HCT116 (cell line): ENCODE measurements around the gene C2CD3. TPM values are rescaled to one million over a fixed set of nuclear protein-coding genes. Genes with fewer than 3 reads are reported as not detected.

Experiments used
- ATAC-seq: fragments of 200-7000 bp; cut with Tn5 transposase; 2 replicates; pipeline ENCODE4 v1.9.1; 2020; ENCODE audit warnings: mild to moderate bottlenecking, moderate library complexity
- BruUV-seq: library from RNA; stranded (reverse); fragments of 400-500 nt; replicated peaks from 2 replicates; lab custom pipeline; 2021; lab: Mats Ljungman, UMichigan
- CTCF ChIA-PET: fragments of 300-600 bp; sonication (Branson Sonifier 250); formaldehyde crosslinking; loops from one replicate; lab custom pipeline; 2021; ENCODE audit warnings: antibody characterized with exemption; lab: Charles Lee
- POLR2A ChIA-PET: fragments of 300-600, 350-600 bp; sonication (Branson Sonifier 250); formaldehyde crosslinking; loops from one replicate; lab custom pipeline; 2021; ENCODE audit warnings: antibody characterized with exemption; lab: Charles Lee
- RAD21 ChIA-PET, 2 experiments: fragments of 300-600 bp; sonication (Branson Sonifier 250); formaldehyde crosslinking; loops; one replicate each; lab custom pipeline; 2023; ENCODE audit warnings: low total read pairs in 2 of 2; ENCODE audit not compliant: uncharacterized antibody in 2 of 2, unreplicated experiment in 2 of 2, low non-redundant PET in 1 of 2; lab: Charles Lee
- DNase-seq: peaks from one replicate; pipeline ENCODE4 v3.0.0-alpha.2; 2010; ENCODE audit warnings: low read depth, low spot score
- H2AFZ ChIP-seq: fragments of 200-600 bp; shearing (Covaris generic), sonication (generic); 2 replicates; pipeline ENCODE4 v1.6.1; 2017; ENCODE audit warnings: low read depth, mixed run types, mixed read lengths, antibody characterized with exemption, low read length; ENCODE audit not compliant: poor library complexity, severe bottlenecking
- H3K27ac ChIP-seq: 2 replicates; pipeline ENCODE4 v1.5.1; 2012; ENCODE audit warnings: low read depth, low read length
- H3K27me3 ChIP-seq: fragments of 200-600 bp; sonication (generic); 2 replicates; pipeline ENCODE4 v1.6.1; 2016; ENCODE audit warnings: mixed run types, low read length, mixed read lengths; ENCODE audit not compliant: insufficient read depth
- H3K36me3 ChIP-seq, 2 experiments: fragments of 200-500 bp in 1 of 2; fragments of 200-600 bp in 1 of 2; sonication (Bioruptor generic) in 1 of 2; sonication (generic) in 1 of 2; 2 replicates each; pipeline versions ENCODE4 v1.5.1 to v1.6.1; 2014 to 2016; ENCODE audit warnings: low read length in 2 of 2, inconsistent platforms in 1 of 2, mixed read lengths in 1 of 2, mixed run types in 1 of 2; ENCODE audit not compliant: insufficient read depth in 2 of 2, control insufficient read depth in 1 of 2
- H3K4me1 ChIP-seq, 2 experiments: fragments of 200-600 bp in 1 of 2; sonication (generic) in 1 of 2; 2 replicates each; pipeline versions ENCODE4 v1.5.1 to v1.6.1; 2012 to 2017; ENCODE audit warnings: low read length in 2 of 2, inconsistent platforms in 1 of 2, mild to moderate bottlenecking in 1 of 2, mixed read lengths in 1 of 2, mixed run types in 1 of 2, moderate library complexity in 1 of 2; ENCODE audit not compliant: insufficient read depth in 2 of 2, control insufficient read depth in 1 of 2
- H3K4me2 ChIP-seq: fragments of 200-600 bp; sonication (generic); 2 replicates; pipeline ENCODE4 v1.6.1; 2017; ENCODE audit warnings: mixed run types, low read length, mixed read lengths
- H3K4me3 ChIP-seq, 2 experiments: fragments of 200-600 bp in 1 of 2; sonication (generic) in 1 of 2; replicated peaks in 1 of 2; 2 replicates each; pipeline ENCODE4 v1.5.1; 2011 to 2016; ENCODE audit warnings: low read length in 2 of 2, control low read depth in 1 of 2, low read depth in 1 of 2, mild to moderate bottlenecking in 1 of 2, mixed read lengths in 1 of 2, mixed run types in 1 of 2
- H3K79me2 ChIP-seq: fragments of 200-600 bp; sonication (generic); 2 replicates; pipeline ENCODE4 v1.6.1; 2017; ENCODE audit warnings: mild to moderate bottlenecking, mixed run types, low read length, moderate library complexity, mixed read lengths; ENCODE audit not compliant: insufficient read depth
- H3K9ac ChIP-seq: fragments of 200-600 bp; sonication (generic); 2 replicates; pipeline ENCODE4 v1.6.1; 2016; ENCODE audit warnings: low read length, mixed read lengths
- H3K9me2 ChIP-seq: fragments of 200-600 bp; sonication (generic), shearing (Covaris generic); 2 replicates; pipeline ENCODE4 v1.6.1; 2017; ENCODE audit warnings: mixed run types, mild to moderate bottlenecking, moderate library complexity; ENCODE audit not compliant: insufficient read depth
- H3K9me3 ChIP-seq, 2 experiments: fragments of 200-500 bp in 1 of 2; fragments of 200-600 bp in 1 of 2; sonication (Bioruptor generic) in 1 of 2; sonication (generic) in 1 of 2; 2 replicates each; pipeline ENCODE4 v1.6.1; 2014 to 2017; ENCODE audit warnings: low read length in 2 of 2, mixed read lengths in 2 of 2, inconsistent platforms in 1 of 2, low read depth in 1 of 2, mild to moderate bottlenecking in 1 of 2, mixed run types in 1 of 2, moderate library complexity in 1 of 2; ENCODE audit not compliant: control insufficient read depth in 1 of 2, insufficient read depth in 1 of 2
- H4K20me1 ChIP-seq: fragments of 200-600 bp; sonication (generic), shearing (Covaris generic); 2 replicates; pipeline ENCODE4 v1.6.1; 2017; ENCODE audit warnings: mixed run types, mild to moderate bottlenecking, moderate library complexity; ENCODE audit not compliant: insufficient read depth
- CBX3 ChIP-seq: IDR thresholded peaks from 2 replicates; pipeline ENCODE4 v1.6.1; 2012; ENCODE audit warnings: low read depth
- CEBPB ChIP-seq: IDR thresholded peaks from 2 replicates; pipeline ENCODE4 v1.6.1; 2012; ENCODE audit warnings: low read depth
- EGR1 ChIP-seq: IDR thresholded peaks from 2 replicates; pipeline ENCODE4 v1.6.1; 2012; ENCODE audit warnings: low read depth
- ELF1 ChIP-seq: IDR thresholded peaks from 2 replicates; pipeline ENCODE4 v1.6.1; 2012; ENCODE audit warnings: low read depth, borderline replicate concordance
- EZH2 ChIP-seq: fragments of 200-600 bp; sonication (generic); IDR thresholded peaks from 2 replicates; pipeline ENCODE4 v1.6.1; 2017; ENCODE audit warnings: antibody characterized with exemption, mixed run types
- EZH2phosphoT487 ChIP-seq: fragments of 200-600 bp; IDR thresholded peaks from 2 replicates; pipeline ENCODE4 v1.6.1; 2018; ENCODE audit warnings: antibody characterized with exemption, borderline replicate concordance
- FOSL1 ChIP-seq: IDR thresholded peaks from 2 replicates; pipeline ENCODE4 v1.6.1; 2012; ENCODE audit warnings: low read depth
- POLR2A ChIP-seq: IDR thresholded peaks from 2 replicates; pipeline ENCODE4 v1.7.0; 2011; ENCODE audit warnings: borderline replicate concordance; ENCODE audit not compliant: insufficient read depth, insufficient read length; ENCODE audit errors: extremely low read depth
- POLR2AphosphoS5 ChIP-seq: IDR thresholded peaks from 2 replicates; pipeline ENCODE4 v1.6.1; 2011; ENCODE audit warnings: mild to moderate bottlenecking, low read depth, low read length, moderate library complexity
- RAD21 ChIP-seq: IDR thresholded peaks from 2 replicates; pipeline ENCODE4 v1.6.1; 2012; ENCODE audit warnings: low read depth, mild to moderate bottlenecking
- SIN3A ChIP-seq: IDR thresholded peaks from 2 replicates; pipeline ENCODE4 v1.6.1; 2012; ENCODE audit warnings: low read depth
- SRF ChIP-seq: IDR thresholded peaks from 2 replicates; pipeline ENCODE4 v1.6.1; 2012; ENCODE audit warnings: low read depth
- TCF7L2 ChIP-seq: IDR thresholded peaks from 2 replicates; pipeline ENCODE4 v1.7.0; 2011; ENCODE audit warnings: borderline replicate concordance, inconsistent platforms; ENCODE audit not compliant: insufficient read depth, insufficient read length; ENCODE audit errors: extremely low read depth
- YY1 ChIP-seq: IDR thresholded peaks from 2 replicates; pipeline ENCODE4 v1.6.1; 2011; ENCODE audit warnings: low read length, low read depth, moderate library complexity, mild to moderate bottlenecking; ENCODE audit not compliant: insufficient replicate concordance; ENCODE audit errors: extremely low read depth
- ZNF274 ChIP-seq: fragments of 200-500 bp; sonication (Bioruptor generic); IDR thresholded peaks from 2 replicates; pipeline ENCODE4 v1.6.1; 2014; ENCODE audit warnings: mild to moderate bottlenecking, low read depth, low read length, inconsistent platforms
- intact Hi-C: fragments of 100-400 bp; cut with micrococcal nuclease; formaldehyde crosslinking; loops from 2 replicates; pipeline ENCODE4 v1.10.0; 2022
- total RNA-seq: library from RNA; stranded (reverse); gene quantifications from one replicate; pipeline ENCODE4 v1.2.1, GENCODE V29; 2021; ENCODE audit not compliant: unreplicated experiment
- TF ChIP-seq, protein P1 (sequence below): IDR thresholded peaks from 2 replicates; pipeline ENCODE4 v1.6.1; 2011; ENCODE audit warnings: mild to moderate bottlenecking, low read length, moderate library complexity; ENCODE audit not compliant: insufficient replicate concordance; ENCODE audit errors: extremely low read depth
- TF ChIP-seq, protein P2 (sequence below): IDR thresholded peaks from 2 replicates; pipeline ENCODE4 v1.6.1; 2012
- TF ChIP-seq, protein P3 (sequence below): IDR thresholded peaks from 2 replicates; pipeline ENCODE4 v1.6.1; 2012

C2CD3 gene
- total RNA-seq, 1 experiment from 2014 or later = 30.6 TPM

DNA sequence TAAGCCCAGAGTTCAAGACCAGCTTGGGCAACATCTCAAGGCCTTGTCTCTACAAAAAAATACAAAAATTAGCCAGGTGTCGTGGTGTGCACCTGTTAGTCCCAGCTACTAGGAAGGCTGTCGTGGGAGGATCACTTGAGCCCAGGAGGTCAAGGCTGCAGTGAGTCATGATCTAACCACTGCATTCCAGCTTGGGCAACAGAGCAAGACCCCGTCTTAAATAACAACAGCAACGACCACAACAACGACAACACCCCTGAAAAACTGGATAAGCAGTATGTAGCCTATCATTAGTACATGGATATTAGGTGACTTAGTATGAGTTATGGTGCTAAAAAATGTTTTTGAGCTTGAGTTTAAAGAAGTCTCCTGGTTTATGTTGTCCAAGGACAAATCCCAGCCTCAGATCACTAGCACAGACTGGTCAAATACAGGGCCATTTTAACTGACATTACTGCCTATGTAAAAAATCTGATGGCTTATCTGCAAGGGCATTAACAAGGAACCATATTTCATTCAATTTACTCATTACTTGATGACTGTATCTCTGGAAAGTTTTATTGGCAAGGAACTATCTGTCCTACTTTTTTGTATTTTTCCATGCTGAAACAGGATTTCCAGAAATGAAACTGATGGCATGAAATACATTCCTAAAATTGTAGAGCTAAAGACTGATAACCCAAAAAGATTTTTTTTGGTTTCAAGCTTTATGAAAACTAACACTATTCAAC is 23.4 kb downstream of the C2CD3 start:
- no peaks in the 10 kb centered on the region for H3K9me3 ChIP-seq
- peak overlapping the region; percentile 17; the same call in 1 of the 2 replicates for H3K27ac ChIP-seq
- no peak overlapping the region for H2AFZ ChIP-seq
- H4K20me1 ChIP-seq = no peaks in the 10 kb centered on the region
- intact Hi-C loops = no loop called here
- no peak for TF ChIP-seq POLR2AphosphoS5
- no peaks in the 10 kb centered on the region for H3K27me3 ChIP-seq
- ChIA-PET RAD21 (interaction anchor here in 1 of 2 experiments (0.5 kb wide), 1 partner anchor 12 kb away, joined by 3 read pairs; no protein-coding TSS in a partner anchor), CTCF (no interaction called here), POLR2A (interaction anchor here (0.8 to 1.1 kb wide), 2 partner anchors 9 to 12 kb away, joined by 3 read pairs; no protein-coding TSS in a partner anchor)
- BruUV-seq = no TSS peak
- H3K4me1 ChIP-seq = peaks cover 25 to 28% of the 10 kb centered on the region in 2 experiments
- H3K9me2 ChIP-seq = no peaks in the 10 kb centered on the region
- H3K4me2 ChIP-seq = peak overlapping the region; percentile 35
- ATAC-seq (peak; percentile 91), DNase-seq (no peak)
- no peak overlapping the region for H3K9ac ChIP-seq
- H3K4me3 ChIP-seq = no peak overlapping the region
- H3K36me3 ChIP-seq = no peaks in the 10 kb centered on the region
- H3K79me2 ChIP-seq = peaks cover 10% of the 10 kb centered on the region; the same call in 1 of the 2 replicates

DNA sequence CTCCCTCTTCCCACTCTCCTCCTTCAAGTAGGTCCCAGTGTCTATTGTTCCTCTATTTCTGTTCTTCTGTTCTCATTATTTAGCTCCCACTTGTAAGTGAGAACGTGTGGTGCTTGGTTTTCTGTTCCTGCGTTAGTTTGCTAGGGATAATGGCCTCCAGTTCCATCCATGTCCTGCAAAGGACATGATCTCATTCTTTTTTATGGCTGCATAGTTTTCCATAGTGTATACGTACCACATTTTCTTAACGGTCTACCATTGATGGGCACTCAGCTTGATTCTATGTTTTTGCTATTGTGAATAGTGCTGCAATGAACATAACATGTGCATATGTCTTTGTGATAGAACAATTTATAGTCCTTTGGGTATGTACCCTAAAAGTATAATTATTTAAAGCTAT is 26.2 kb downstream of the C2CD3 start:
- H3K36me3 ChIP-seq = no peaks in the 10 kb centered on the region
- no peak overlapping the region for H3K27ac ChIP-seq
- no peaks in the 10 kb centered on the region for H3K9me3 ChIP-seq
- no peaks in the 10 kb centered on the region for H3K27me3 ChIP-seq
- no peak overlapping the region for H3K4me3 ChIP-seq
- no peaks in the 10 kb centered on the region for H4K20me1 ChIP-seq
- H3K9ac ChIP-seq = no peak overlapping the region
- POLR2A ChIA-PET = interaction anchor here (0.6 kb wide), 1 partner anchor 844 kb away, joined by 3 read pairs; the partner anchor contains the start of gene NEU3
- no peaks in the 10 kb centered on the region for H3K9me2 ChIP-seq
- ATAC-seq (no peak), DNase-seq (no peak)
- CTCF ChIA-PET = no interaction called here
- peaks cover 49 to 54% of the 10 kb centered on the region in 2 experiments for H3K4me1 ChIP-seq
- H3K4me2 ChIP-seq = no peak overlapping the region
- no peak overlapping the region for H2AFZ ChIP-seq
- no TSS peak for BruUV-seq
- RAD21 ChIA-PET = no interaction called here
- peaks cover 11% of the 10 kb centered on the region; the same call in 1 of the 2 replicates for H3K79me2 ChIP-seq
- intact Hi-C loops = no loop called here
- TF ChIP-seq EZH2phosphoT487 (no peak), SIN3A (no peak), EZH2 (no peak), SRF (no peak), EGR1 (no peak), CBX3 (no peak), POLR2A (no peak), TCF7L2 (no peak), FOSL1 (no peak), ELF1 (no peak), YY1 (no peak), CEBPB (no peak), RAD21 (no peak), POLR2AphosphoS5 (no peak), ZNF274 (no peak)
- TF ChIP-seq, protein P1, sequence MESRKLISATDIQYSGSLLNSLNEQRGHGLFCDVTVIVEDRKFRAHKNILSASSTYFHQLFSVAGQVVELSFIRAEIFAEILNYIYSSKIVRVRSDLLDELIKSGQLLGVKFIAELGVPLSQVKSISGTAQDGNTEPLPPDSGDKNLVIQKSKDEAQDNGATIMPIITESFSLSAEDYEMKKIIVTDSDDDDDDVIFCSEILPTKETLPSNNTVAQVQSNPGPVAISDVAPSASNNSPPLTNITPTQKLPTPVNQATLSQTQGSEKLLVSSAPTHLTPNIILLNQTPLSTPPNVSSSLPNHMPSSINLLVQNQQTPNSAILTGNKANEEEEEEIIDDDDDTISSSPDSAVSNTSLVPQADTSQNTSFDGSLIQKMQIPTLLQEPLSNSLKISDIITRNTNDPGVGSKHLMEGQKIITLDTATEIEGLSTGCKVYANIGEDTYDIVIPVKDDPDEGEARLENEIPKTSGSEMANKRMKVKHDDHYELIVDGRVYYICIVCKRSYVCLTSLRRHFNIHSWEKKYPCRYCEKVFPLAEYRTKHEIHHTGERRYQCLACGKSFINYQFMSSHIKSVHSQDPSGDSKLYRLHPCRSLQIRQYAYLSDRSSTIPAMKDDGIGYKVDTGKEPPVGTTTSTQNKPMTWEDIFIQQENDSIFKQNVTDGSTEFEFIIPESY = no peak
- TF ChIP-seq, protein P2, sequence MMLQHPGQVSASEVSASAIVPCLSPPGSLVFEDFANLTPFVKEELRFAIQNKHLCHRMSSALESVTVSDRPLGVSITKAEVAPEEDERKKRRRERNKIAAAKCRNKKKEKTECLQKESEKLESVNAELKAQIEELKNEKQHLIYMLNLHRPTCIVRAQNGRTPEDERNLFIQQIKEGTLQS = no peak
- TF ChIP-seq, protein P3, sequence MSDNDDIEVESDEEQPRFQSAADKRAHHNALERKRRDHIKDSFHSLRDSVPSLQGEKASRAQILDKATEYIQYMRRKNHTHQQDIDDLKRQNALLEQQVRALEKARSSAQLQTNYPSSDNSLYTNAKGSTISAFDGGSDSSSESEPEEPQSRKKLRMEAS = no peak
